ENCODE data around the gene ACTR3.

DNA sequence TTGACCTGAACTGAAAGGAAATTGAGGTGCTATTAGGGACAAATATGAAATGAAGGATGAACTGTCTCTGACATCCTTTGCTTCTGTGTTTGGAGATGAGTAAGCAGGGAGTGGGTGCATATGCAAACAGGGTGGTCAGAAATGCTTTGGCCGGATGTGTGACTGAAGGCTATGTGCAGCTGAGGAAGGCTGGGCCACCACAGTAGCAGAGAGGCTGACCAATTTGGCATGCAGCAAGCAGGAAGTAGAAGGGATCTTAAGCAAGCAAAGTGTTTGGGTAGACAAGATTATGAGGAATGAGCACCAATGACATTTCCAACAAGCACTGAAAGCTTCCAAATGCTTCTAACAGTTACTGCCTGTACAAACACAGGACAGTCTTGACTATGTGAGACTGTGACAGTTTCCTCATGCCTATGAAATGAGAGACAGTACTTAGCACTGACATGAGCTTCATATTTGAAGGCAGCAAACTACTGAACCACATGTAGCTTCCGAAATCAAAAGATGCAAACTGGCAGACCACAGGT, 3.3 kb upstream of the ACTR3 start:
- TF ChIP-seq RAD21 (IDR thresholded peaks at IDR 0.05; ENCODE audit: low read length) (no peak), NFE2L2 (IDR thresholded peaks at IDR 0.05; ENCODE audit: low read depth, low read length) (0 out of 2 replicates have a peak, but pooled peaks have one; percentile 11), POLR2A (IDR thresholded peaks at IDR 0.05; ENCODE audit: low read depth, low read length) (no peak), CEBPB (IDR thresholded peaks at IDR 0.05; ENCODE audit: low read depth, low read length) (peak; percentile 73), BHLHE40 (IDR thresholded peaks at IDR 0.05; ENCODE audit: low read depth, low read length) (peak; percentile 57; the same call in 1 of the 2 replicates), FOS (IDR thresholded peaks at IDR 0.05; ENCODE audit: low read depth, low read length) (peak; percentile 65; the same call in 1 of the 2 replicates), RCOR1 (IDR thresholded peaks at IDR 0.05; ENCODE audit: insufficient replicate concordance, low read length) (peak; percentile 47), MAZ (IDR thresholded peaks at IDR 0.05; ENCODE audit: borderline replicate concordance, low read depth, low read length) (no peak), RFX5 (IDR thresholded peaks at IDR 0.05; ENCODE audit: low read depth, low read length) (no peak), MXI1 (IDR thresholded peaks at IDR 0.05; ENCODE audit: borderline replicate concordance, low read depth, low read length) (no peak)
- TF ChIP-seq, protein P1, sequence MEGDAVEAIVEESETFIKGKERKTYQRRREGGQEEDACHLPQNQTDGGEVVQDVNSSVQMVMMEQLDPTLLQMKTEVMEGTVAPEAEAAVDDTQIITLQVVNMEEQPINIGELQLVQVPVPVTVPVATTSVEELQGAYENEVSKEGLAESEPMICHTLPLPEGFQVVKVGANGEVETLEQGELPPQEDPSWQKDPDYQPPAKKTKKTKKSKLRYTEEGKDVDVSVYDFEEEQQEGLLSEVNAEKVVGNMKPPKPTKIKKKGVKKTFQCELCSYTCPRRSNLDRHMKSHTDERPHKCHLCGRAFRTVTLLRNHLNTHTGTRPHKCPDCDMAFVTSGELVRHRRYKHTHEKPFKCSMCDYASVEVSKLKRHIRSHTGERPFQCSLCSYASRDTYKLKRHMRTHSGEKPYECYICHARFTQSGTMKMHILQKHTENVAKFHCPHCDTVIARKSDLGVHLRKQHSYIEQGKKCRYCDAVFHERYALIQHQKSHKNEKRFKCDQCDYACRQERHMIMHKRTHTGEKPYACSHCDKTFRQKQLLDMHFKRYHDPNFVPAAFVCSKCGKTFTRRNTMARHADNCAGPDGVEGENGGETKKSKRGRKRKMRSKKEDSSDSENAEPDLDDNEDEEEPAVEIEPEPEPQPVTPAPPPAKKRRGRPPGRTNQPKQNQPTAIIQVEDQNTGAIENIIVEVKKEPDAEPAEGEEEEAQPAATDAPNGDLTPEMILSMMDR (conservative IDR thresholded peaks at IDR 0.05; ENCODE audit: low read depth, low read length) = no peak
- TF ChIP-seq, protein P2, sequence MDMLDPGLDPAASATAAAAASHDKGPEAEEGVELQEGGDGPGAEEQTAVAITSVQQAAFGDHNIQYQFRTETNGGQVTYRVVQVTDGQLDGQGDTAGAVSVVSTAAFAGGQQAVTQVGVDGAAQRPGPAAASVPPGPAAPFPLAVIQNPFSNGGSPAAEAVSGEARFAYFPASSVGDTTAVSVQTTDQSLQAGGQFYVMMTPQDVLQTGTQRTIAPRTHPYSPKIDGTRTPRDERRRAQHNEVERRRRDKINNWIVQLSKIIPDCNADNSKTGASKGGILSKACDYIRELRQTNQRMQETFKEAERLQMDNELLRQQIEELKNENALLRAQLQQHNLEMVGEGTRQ (IDR thresholded peaks at IDR 0.05; ENCODE audit: low read depth, low read length) = no peak
